HEK293 (cell line): ENCODE measurements around the gene LRRIQ3.

Source experiments
- HOXC10 ChIP-seq: sonication (generic); formaldehyde crosslinking; IDR thresholded peaks from 2 replicates; pipeline ENCODE4 v1.8.1; 2023; ENCODE audit warnings: mild to moderate bottlenecking, missing genetic modification reagents
- INSM2 ChIP-seq: fragments of 450-650 bp; formaldehyde crosslinking; IDR thresholded peaks from 2 replicates; pipeline ENCODE4 v1.5.1; 2016; ENCODE audit warnings: missing biosample characterization, missing genetic modification characterization
- PRDM2 ChIP-seq: fragments of 450-650 bp; formaldehyde crosslinking; IDR thresholded peaks from 2 replicates; pipeline ENCODE4 v1.5.1; 2016; ENCODE audit warnings: missing biosample characterization, missing genetic modification characterization, borderline replicate concordance
- RBAK ChIP-seq: fragments of 450-650 bp; formaldehyde crosslinking; IDR thresholded peaks from 2 replicates; pipeline ENCODE4 v1.5.1; 2016; ENCODE audit warnings: missing biosample characterization, missing genetic modification characterization
- SALL2 ChIP-seq: fragments of 450-650 bp; formaldehyde crosslinking; IDR thresholded peaks from 2 replicates; pipeline ENCODE4 v1.5.0; 2017; ENCODE audit warnings: missing biosample characterization, mild to moderate bottlenecking, missing genetic modification characterization, borderline replicate concordance
- SCRT1 ChIP-seq: fragments of 450-650 bp; formaldehyde crosslinking; IDR thresholded peaks from 2 replicates; pipeline ENCODE4 v1.5.1; 2016; ENCODE audit warnings: missing biosample characterization, missing genetic modification characterization, borderline replicate concordance
- ZBTB11 ChIP-seq: fragments of 450-650 bp; formaldehyde crosslinking; conservative IDR thresholded peaks from 2 replicates; pipeline ENCODE4 v1.5.1; 2016; ENCODE audit warnings: low read depth, missing biosample characterization, missing genetic modification characterization
- ZNF138 ChIP-seq: fragments of 450-650 bp; formaldehyde crosslinking; IDR thresholded peaks from 2 replicates; pipeline ENCODE4 v1.5.1; 2016; ENCODE audit warnings: missing biosample characterization, missing genetic modification characterization, borderline replicate concordance
- ZNF174 ChIP-seq: fragments of 450-650 bp; formaldehyde crosslinking; IDR thresholded peaks from 2 replicates; pipeline ENCODE4 v1.5.0; 2017; ENCODE audit warnings: missing biosample characterization, mild to moderate bottlenecking, missing genetic modification characterization
- ZNF2 ChIP-seq: fragments of 450-650 bp; formaldehyde crosslinking; IDR thresholded peaks from 2 replicates; pipeline ENCODE4 v1.5.1; 2016; ENCODE audit warnings: missing biosample characterization, missing genetic modification characterization
- ZNF274 ChIP-seq, 2 experiments: fragments of 200-500 bp in 1 of 2; fragments of 450-650 bp in 1 of 2; sonication (Bioruptor generic) in 1 of 2; formaldehyde crosslinking in 1 of 2; IDR thresholded peaks; 2 replicates each; pipeline versions ENCODE4 v1.5.1 to v1.6.1; 2014 to 2016; ENCODE audit warnings: borderline replicate concordance in 1 of 2, inconsistent platforms in 1 of 2, low read length in 1 of 2, missing biosample characterization in 1 of 2, missing genetic modification characterization in 1 of 2
- ZNF280C ChIP-seq: fragments of 450-650 bp; formaldehyde crosslinking; IDR thresholded peaks from 2 replicates; pipeline ENCODE4 v1.5.1; 2016; ENCODE audit warnings: missing biosample characterization, missing genetic modification characterization
- ZNF302 ChIP-seq: fragments of 450-650 bp; formaldehyde crosslinking; IDR thresholded peaks from 2 replicates; pipeline ENCODE4 v1.5.1; 2016; ENCODE audit warnings: missing biosample characterization, missing genetic modification characterization, low read depth
- ZNF350 ChIP-seq: fragments of 450-650 bp; formaldehyde crosslinking; IDR thresholded peaks from 2 replicates; pipeline ENCODE4 v1.5.0; 2017; ENCODE audit warnings: missing biosample characterization, mild to moderate bottlenecking, missing genetic modification characterization
- ZNF48 ChIP-seq: fragments of 450-650 bp; formaldehyde crosslinking; IDR thresholded peaks from 2 replicates; pipeline ENCODE4 v1.5.1; 2016; ENCODE audit warnings: missing biosample characterization, missing genetic modification characterization
- ZNF513 ChIP-seq: fragments of 450-650 bp; IDR thresholded peaks from 2 replicates; pipeline ENCODE4 v1.5.1; 2018; ENCODE audit warnings: missing biosample characterization, missing genetic modification characterization
- ZNF514 ChIP-seq: fragments of 450-650 bp; formaldehyde crosslinking; IDR thresholded peaks from 2 replicates; pipeline ENCODE4 v1.5.1; 2016; ENCODE audit warnings: missing biosample characterization, missing genetic modification characterization
- ZNF530 ChIP-seq: fragments of 450-650 bp; formaldehyde crosslinking; IDR thresholded peaks from 2 replicates; pipeline ENCODE4 v1.5.1; 2016; ENCODE audit warnings: low read depth, missing biosample characterization, missing genetic modification characterization
- ZNF549 ChIP-seq: fragments of 450-650 bp; IDR thresholded peaks from 2 replicates; pipeline ENCODE4 v1.5.1; 2018; ENCODE audit warnings: missing biosample characterization, missing genetic modification characterization, mild to moderate bottlenecking, inconsistent platforms, moderate library complexity
- ZNF658 ChIP-seq: fragments of 450-650 bp; formaldehyde crosslinking; IDR thresholded peaks from 2 replicates; pipeline ENCODE4; 2016; ENCODE audit warnings: missing biosample characterization, missing genetic modification characterization
- ZSCAN5A ChIP-seq: fragments of 450-650 bp; formaldehyde crosslinking; IDR thresholded peaks from 2 replicates; pipeline ENCODE4 v1.5.1; 2016; ENCODE audit warnings: missing biosample characterization, missing genetic modification characterization

LRRIQ3 gene

GRCh38 chr1:74197657-74198552, at the start of gene LRRIQ3, which contains the start of gene FPGT (continued):
- TF ChIP-seq ZBTB11 (tag by site-specific recombination): peak; percentile 52
- no peak for TF ChIP-seq ZNF658
- TF ChIP-seq ZNF513: no peak
- TF ChIP-seq ZNF302: no peak
- TF ChIP-seq RBAK (tag by site-specific recombination): no peak
- TF ChIP-seq ZNF138: no peak
- no peak for TF ChIP-seq ZSCAN5A (tag by site-specific recombination)
- TF ChIP-seq ZNF514 (tag by site-specific recombination): no peak
- no peak for TF ChIP-seq SCRT1 (tag by site-specific recombination)
- no peak for TF ChIP-seq ZNF274 (IDR thresholded peaks at IDR 0.05; ENCODE audit: low read length)
- no peak for TF ChIP-seq ZNF274 (tag by site-specific recombination; IDR thresholded peaks at IDR 0.05; ENCODE audit: borderline replicate concordance)
- TF ChIP-seq ZNF2: no peak
- TF ChIP-seq HOXC10 (CRISPR knock-in tag): no peak
- no peak for TF ChIP-seq ZNF280C (tag by site-specific recombination)
- no peak for TF ChIP-seq ZNF174
- no peak for TF ChIP-seq ZNF530 (tag by site-specific recombination)
- TF ChIP-seq ZNF549: no peak
- no peak for TF ChIP-seq PRDM2 (tag by site-specific recombination)
- TF ChIP-seq ZNF48 (tag by site-specific recombination): no peak
- no peak for TF ChIP-seq ZNF350 (tag by site-specific recombination)
- TF ChIP-seq SALL2: no peak
- TF ChIP-seq INSM2 (tag by site-specific recombination): no peak
